Epidermal melanocyte (primary cell): Measurements from ENCODE around the gene TRPV4.
A peak's percentile ranks its signal among the peaks of the same experiment; 100 is the strongest.

Experiments used
- DNase-seq: peaks from one replicate; pipeline ENCODE4 v3.0.0; 2011; ENCODE audit warnings: low spot score; ENCODE audit not compliant: insufficient read length

TRPV4 gene

DNA sequence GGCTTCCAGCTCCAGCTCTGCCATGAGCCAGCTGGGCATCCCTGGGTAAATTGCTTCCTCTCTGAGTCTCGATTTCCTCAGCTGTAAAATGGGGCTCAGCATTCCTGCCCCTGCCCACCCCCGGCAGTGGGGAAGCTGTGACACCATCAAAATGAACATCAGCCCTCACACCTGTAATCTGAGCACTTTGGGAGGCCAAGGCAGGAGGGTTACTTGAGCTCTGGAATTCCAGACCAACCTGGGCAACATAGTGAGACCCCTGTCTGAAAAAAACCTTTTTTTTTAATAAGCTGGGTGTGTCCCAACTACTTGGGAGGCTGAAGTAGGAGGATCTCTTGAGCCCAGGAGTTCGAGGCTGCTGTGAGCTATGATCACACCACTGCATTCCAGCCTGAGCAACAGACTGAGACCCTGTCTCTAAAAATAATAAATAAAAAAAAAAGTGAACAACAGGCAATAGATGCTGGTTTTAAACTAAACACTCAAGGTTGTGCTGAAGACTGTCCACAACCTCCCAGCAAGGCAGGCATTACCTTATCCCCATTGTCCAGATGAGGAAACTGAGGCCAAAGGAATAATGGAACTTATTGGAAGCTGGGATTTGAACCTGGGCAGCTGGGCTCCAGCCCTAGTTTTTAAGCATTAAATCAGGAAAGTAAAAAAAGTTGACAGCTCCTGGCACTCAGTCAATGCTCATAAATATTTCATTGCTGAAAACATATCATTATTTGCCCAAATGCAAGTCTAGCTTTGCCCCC, 4.3 kb downstream of the TRPV4 start:
- no peak for DNase-seq

- no peak for DNase-seq
These were observed 5.3 kb downstream of the TRPV4 start for GRCh38 chr12:109827566-109828550.

DNA sequence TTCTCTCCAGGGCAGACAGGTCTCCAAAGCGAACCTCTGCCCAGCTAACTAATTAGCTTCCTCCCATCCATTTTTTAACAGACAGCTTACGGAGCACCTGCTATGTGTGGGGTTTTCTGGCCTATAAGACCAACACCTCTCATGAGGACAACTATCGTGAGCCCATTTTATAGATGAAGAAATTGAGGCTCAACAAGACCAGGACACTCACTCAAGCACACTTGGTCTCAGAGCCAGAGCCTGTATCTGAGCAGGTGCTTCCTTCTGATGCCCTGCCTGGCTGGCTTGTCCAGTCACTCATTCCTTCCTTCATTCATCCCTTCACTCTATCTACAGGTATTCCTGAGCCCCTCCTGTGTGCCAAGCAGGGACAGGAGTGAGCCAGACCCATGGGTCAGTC, 6.1 kb downstream of the TRPV4 start:
- DNase-seq = no peak

DNA sequence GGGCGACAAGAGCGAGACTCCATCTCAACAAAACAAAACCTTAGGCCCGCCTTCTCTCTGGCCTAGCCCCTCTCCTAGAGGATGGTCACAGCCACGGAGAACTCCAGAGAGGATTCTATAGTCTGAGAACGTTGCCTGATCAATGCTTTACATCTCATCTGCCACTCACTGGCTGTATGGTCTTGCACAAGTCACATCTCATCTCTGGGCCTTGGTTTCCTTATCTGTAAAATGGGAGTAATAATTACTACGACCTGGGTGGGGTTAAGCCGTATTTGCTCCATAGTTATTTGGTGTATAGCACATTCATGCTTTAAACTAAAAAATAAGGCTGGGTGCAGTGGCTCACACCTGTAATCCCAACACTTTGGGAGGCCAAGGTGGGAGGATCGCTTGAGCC, 8.5 kb downstream of the TRPV4 start:
- DNase-seq = no peak

GRCh38 chr12:109822951-109823411, 10.2 kb downstream of the TRPV4 start:
- DNase-seq = no peak

DNA sequence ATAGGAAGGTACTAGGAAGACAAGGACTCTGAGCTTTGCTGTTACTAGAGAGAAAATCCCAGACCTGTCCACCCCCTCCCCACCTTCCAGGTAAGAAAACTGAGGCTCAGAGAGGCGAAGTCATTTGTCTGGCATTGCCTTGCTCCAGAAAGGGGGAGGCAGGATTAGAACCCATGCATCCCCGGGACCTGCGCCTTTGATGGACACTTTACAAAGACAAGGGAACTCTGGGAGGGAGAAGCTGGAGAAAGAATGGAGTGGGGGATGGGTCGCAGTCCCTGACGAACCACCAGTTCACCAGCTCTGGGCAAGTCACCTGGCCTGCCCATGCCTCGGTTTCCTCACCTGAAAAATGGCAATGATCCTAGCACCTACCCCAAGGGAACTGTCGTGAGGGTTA, 10.8 kb downstream of the TRPV4 start:
- DNase-seq = no peak

DNA sequence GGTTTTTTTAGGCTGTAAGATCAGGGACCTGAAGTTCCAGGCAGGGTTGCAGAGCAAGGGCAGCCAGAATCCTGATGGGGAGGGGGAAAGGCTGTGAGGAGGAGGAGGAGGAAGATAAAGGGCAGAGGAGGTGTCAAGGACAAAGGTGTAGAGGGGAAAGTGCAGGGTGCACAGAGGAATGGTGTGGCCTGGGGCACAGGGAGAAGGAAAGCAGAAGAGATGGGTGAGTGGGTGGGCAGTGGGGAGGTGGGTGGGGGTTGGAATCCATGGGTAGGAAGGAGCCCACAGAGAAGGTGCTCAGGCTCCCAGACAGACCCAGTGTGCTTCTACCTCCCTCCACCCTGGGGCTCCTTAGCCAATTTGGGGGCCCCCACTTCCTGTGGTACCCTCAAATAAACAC, 11.2 kb downstream of the TRPV4 start:
- no peak for DNase-seq

GRCh38 chr12:109820816-109821381, 12.3 kb downstream of the TRPV4 start:
- DNase-seq = no peak

GRCh38 chr12:109818905-109819500, 14.2 kb downstream of the TRPV4 start:
- peak; percentile 96 for DNase-seq

DNA sequence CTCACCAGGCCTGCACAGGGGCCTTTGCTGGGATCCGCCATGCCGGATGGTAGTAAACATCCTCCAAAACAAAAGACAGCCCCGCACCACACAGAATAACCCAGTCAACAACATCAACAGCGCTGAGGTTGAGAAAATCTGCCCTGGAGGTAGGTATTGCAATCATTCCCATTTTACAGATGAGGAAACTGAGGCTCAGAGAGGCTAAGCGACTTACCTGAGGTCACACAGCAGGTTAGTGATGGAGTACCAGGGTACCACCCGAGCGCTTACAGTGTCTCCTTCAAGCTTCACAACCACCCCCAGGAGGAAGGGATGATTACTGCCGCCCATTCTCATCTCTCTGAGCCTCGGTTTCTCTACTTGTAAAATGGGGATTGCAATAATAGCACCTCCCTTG, 14.9 kb downstream of the TRPV4 start:
- no peak for DNase-seq

- no peak for DNase-seq
These were observed 15.5 kb downstream of the TRPV4 start for GRCh38 chr12:109817627-109818231.

GRCh38 chr12:109816870-109817269, 16.3 kb downstream of the TRPV4 start:
- no peak for DNase-seq

GRCh38 chr12:109815757-109816617, 17.2 kb downstream of the TRPV4 start:
- DNase-seq = no peak

- DNase-seq = no peak
These were observed 18.0 kb downstream of the TRPV4 start for GRCh38 chr12:109815225-109815624.

DNA sequence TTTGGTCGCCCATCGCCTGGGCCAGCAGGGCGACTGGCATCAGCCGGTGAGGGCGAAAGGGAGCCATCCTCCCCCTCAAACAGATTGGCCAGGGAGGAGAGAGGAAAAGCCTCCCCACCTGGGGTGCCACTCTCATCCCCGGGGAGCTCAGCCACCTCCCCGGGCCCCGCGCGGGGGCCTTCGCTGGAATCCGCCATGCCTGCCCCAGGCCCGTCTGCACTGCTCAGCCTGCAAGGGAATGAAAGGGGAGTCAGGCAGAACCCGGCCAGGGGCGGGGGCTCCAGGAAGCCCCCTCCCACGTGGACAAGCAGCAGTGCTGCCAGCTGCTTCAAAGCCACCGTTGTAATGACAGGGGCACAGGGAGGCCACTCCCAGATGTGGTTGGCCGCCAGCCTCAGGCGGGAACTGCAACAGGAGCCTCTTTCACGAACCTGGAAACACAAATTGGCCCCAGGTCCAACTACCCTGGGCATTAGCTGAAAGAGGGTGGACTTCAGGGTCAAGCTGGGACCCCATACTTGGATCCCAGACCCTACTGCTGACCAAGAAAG, 18.5 kb downstream of the TRPV4 start:
- no peak for DNase-seq

GRCh38 chr12:109813810-109814416, 19.3 kb downstream of the TRPV4 start:
- no peak for DNase-seq

DNA sequence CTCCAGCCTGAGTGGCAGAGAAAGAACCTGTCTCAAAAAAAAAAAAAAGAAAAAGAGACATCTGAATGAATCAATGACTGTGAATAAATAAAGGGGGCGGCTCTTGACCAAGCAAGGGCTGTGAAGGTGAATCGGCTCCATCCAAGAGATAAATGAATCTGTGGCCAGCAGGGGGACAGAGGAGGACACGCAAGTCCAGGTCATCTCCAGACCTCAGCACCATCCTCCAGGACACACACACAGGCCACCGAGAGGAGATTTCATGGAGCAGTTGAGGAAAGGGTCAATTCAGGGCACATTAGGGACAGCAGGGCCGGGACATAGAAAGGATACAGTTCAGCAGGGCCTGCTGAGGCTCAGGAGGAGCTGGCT, 21.6 kb downstream of the TRPV4 start:
- no peak for DNase-seq

- no peak for DNase-seq
These were observed 22.1 kb downstream of the TRPV4 start for GRCh38 chr12:109810954-109811623.
